Colonic mucosa (tissue), 4 donors: ENCODE data around the gene NID1. TPM values are rescaled to one million over a fixed set of nuclear protein-coding genes. Genes with fewer than 3 reads are reported as not detected.
"Not testable (repeated sequence)": the region's sequence is repeated elsewhere in the genome, so short reads cannot be mapped to it uniquely, and the experiment has no call there.

Experiments used
- DNase-seq: peaks from one replicate; pipeline ENCODE4 v3.0.0-alpha.2; 2020
- H3K27ac ChIP-seq: fragments of 200-600 bp; one replicate; pipeline ENCODE4 v1.8.0; 2021
- H3K27me3 ChIP-seq: fragments of 200-600 bp; one replicate; pipeline ENCODE4 v1.8.0; 2021
- H3K36me3 ChIP-seq: fragments of 200-600 bp; one replicate; pipeline ENCODE4 v1.8.0; 2021
- H3K4me1 ChIP-seq: fragments of 200-600 bp; one replicate; pipeline ENCODE4 v1.8.0; 2021; ENCODE audit warnings: mild to moderate bottlenecking
- H3K4me3 ChIP-seq: fragments of 200-600 bp; one replicate; pipeline ENCODE4 v1.8.0; 2021
- H3K9ac ChIP-seq, 2 donors: one replicate each; pipeline ENCODE4 v1.7.0; 2013; ENCODE audit warnings: control low read depth in 2 of 2, low read depth in 2 of 2, low read length in 2 of 2
- H3K9me3 ChIP-seq: fragments of 200-600 bp; one replicate; pipeline ENCODE4 v1.8.0; 2021
- intact Hi-C: fragments of 100-400 bp; cut with DNase I; formaldehyde crosslinking; loops from one replicate; pipeline ENCODE4 v1.14.1; 2022
- total RNA-seq, 2 donors: library from RNA; stranded (reverse); fragmentation: NEBNext Ultra II Directional in 1 of 2; extraction: Animal tissue kit (Norgen Biotek cat#: 25700) in 1 of 2; gene quantifications; one replicate each; pipeline ENCODE4 v1.2.1, GENCODE V29; 2021
- TF ChIP-seq, protein P1 (sequence below): fragments of 200-600 bp; IDR thresholded peaks from one replicate; pipeline ENCODE4 v1.8.0; 2022; ENCODE audit warnings: antibody characterized with exemption, mild to moderate bottlenecking
- donor health status: healthy.
- donor health status: DM: no; HTN: no; CAD: no.
- donor health status: DM: no; HTN: no; CAD: no.

NID1 gene
- total RNA-seq, 2 donors from 2014 or later = 8.8 to 25.5 TPM

DNA sequence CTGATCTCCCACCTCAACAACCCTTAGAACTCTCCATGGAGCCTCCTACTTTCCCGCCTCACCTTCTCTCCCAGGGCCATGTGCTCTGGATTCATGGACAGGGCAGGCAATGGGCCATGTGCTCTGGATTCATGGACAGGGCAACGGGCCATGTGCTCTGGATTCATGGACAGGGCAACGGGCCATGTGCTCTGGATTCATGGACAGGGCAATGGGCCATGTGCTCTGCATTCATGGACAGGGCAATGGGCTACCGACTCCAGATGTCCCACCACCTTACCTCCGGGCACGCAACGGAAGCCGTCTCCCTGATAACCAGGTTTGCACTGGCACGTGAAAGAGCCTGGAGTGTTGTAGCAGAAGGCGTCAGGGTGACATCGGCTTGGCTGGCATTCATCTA is 53.2 kb downstream of the NID1 start:
- no peak overlapping the region for H3K27ac ChIP-seq
- intact Hi-C loops = no loop called here
- DNase-seq = no peak
- H3K4me1 ChIP-seq = no peaks in the 10 kb centered on the region
- TF ChIP-seq, protein P1, sequence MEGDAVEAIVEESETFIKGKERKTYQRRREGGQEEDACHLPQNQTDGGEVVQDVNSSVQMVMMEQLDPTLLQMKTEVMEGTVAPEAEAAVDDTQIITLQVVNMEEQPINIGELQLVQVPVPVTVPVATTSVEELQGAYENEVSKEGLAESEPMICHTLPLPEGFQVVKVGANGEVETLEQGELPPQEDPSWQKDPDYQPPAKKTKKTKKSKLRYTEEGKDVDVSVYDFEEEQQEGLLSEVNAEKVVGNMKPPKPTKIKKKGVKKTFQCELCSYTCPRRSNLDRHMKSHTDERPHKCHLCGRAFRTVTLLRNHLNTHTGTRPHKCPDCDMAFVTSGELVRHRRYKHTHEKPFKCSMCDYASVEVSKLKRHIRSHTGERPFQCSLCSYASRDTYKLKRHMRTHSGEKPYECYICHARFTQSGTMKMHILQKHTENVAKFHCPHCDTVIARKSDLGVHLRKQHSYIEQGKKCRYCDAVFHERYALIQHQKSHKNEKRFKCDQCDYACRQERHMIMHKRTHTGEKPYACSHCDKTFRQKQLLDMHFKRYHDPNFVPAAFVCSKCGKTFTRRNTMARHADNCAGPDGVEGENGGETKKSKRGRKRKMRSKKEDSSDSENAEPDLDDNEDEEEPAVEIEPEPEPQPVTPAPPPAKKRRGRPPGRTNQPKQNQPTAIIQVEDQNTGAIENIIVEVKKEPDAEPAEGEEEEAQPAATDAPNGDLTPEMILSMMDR = no peak
- H3K36me3 ChIP-seq = no peaks in the 10 kb centered on the region
- H3K4me3 ChIP-seq = no peak overlapping the region
- no peak overlapping the region for H3K9ac ChIP-seq
- H3K27me3 ChIP-seq = no peaks in the 10 kb centered on the region
- H3K9me3 ChIP-seq = no peaks in the 10 kb centered on the region

DNA sequence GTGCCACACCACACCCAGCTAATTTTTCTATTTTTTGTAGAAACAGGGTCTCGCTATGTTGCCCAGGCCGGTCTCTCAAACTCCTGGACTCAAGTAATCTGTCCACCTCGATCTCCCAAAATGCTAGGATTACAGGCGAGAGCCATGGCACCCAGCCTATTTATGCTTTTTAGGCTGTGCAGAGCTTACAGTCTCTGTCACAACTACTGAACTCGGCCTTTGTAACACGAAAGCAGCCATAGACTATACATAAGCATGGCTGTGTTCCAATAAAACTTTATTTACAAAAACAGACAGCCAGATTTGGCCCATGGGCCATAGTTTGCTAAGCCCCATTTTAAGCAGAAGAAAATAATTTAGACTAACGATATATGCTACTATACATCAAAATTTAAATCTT is 54.4 kb downstream of the NID1 start:
- no peaks in the 10 kb centered on the region for H3K9me3 ChIP-seq
- intact Hi-C loops = no loop called here
- no peak overlapping the region for H3K4me3 ChIP-seq
- no peaks in the 10 kb centered on the region for H3K4me1 ChIP-seq
- DNase-seq = no peak
- H3K27me3 ChIP-seq = no peaks in the 10 kb centered on the region
- no peak overlapping the region for H3K9ac ChIP-seq
- H3K27ac ChIP-seq = no peak overlapping the region
- no peaks in the 10 kb centered on the region for H3K36me3 ChIP-seq
- TF ChIP-seq, protein P1 = no peak

DNA sequence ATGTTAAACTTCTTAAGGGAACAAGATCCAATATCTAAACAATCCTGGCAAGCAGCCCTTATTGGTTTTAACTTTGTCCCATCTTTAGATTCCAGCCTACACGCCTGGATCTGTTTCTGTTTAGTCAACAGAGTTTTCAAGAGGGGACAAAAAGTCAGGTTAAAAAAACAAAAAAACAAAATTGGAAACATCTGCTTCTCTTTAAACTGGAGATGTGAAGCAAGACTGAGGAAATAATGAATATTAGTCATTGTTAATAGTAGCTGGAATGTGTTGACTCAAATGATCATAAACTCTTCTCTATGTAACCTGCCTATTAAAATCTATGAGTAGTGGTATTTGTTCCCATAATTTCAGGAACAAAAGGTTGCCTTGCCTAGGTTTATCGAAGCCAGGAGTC is 55.0 kb downstream of the NID1 start:
- Histone ChIP-seq H3K27me3 (no peaks in the 10 kb centered on the region), H3K27ac (no peak overlapping the region), H3K4me3 (no peak overlapping the region), H3K9me3 (no peaks in the 10 kb centered on the region), H3K4me1 (no peaks in the 10 kb centered on the region), H3K36me3 (no peaks in the 10 kb centered on the region), H3K9ac (no peak overlapping the region)
- TF ChIP-seq, protein P1 = no peak
- no peak for DNase-seq
- intact Hi-C loops = no loop called here

DNA sequence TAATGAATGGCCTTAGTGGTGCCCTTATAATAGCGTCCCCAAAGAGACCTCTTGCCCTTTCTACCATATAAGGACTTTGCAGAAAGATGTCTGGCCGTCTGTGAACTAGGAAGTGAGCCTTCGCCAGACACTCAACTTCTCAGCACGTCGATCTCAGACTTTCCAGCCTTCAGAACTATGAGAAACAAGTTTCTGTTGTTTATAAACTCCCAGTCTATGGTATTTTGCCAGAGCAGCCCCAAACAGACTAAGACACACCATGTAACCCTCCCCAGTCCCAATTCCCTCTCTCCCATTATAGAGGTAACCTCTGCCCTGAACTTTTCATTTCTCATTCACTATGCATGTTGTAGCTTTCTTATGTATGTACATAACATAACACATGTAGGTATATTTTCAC is 55.7 kb downstream of the NID1 start:
- Histone ChIP-seq H3K4me1 (no peaks in the 10 kb centered on the region), H3K9ac (no peak overlapping the region), H3K27me3 (no peaks in the 10 kb centered on the region), H3K36me3 (no peaks in the 10 kb centered on the region), H3K4me3 (no peak overlapping the region), H3K9me3 (no peaks in the 10 kb centered on the region), H3K27ac (no peak overlapping the region)
- TF ChIP-seq, protein P1 = no peak
- no peak for DNase-seq
- intact Hi-C loops = no loop called here

DNA sequence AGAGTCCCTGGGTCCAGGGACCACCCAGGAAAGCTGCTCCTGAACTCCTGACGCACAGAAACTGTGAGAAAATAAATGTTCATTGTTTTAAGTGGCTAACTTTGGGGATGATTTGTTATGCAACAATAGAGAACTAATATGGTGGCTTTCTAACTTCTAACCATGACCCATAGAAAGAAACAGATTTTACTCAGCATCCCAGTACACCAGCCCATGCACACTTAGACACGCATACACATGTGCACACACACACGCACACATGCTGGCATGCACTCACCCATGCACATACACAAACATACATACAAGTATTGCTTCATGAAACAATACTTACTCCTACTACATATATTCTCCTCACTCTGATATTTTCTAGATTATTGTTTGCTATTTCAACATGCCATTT is 57.1 kb downstream of the NID1 start:
- Histone ChIP-seq H3K4me3 (no peak overlapping the region), H3K27ac (no peak overlapping the region)
- intact Hi-C loops = no loop called here

DNA sequence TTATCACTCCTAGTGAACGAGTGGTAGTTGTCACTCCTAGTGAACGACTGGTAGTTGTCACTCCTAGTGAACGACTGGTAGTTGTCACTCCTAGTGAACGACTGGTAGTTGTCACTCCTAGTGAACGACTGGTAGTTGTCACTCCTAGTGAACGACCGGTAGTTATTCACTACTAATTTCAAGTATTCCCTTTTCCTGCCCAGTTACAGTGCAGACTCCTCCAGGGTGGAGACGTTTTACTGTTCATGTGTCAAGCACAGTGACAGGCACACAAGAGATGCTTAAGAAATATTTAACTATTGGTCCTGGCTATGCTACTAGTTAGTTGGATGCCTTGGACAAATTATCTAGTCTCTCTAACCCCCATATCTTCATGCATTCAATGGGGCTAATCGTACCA is 61.8 kb downstream of the NID1 start:
- H3K27me3 ChIP-seq, H3K36me3 ChIP-seq, H3K27ac ChIP-seq, H3K4me3 ChIP-seq, H3K4me1 ChIP-seq, DNase-seq, H3K9me3 ChIP-seq, intact Hi-C loops, H3K9ac ChIP-seq: not testable (repeated sequence)

More for the DNA sequence above, 57.1 kb downstream of the NID1 start:
- Histone ChIP-seq H3K4me1 (no peaks in the 10 kb centered on the region), H3K36me3 (no peaks in the 10 kb centered on the region), H3K9ac (no peak overlapping the region), H3K27me3 (no peaks in the 10 kb centered on the region), H3K9me3 (no peaks in the 10 kb centered on the region)
- TF ChIP-seq, protein P1 = no peak
- no peak for DNase-seq
